ENCODE results near the gene OR1G1. TPM values are rescaled to one million over a fixed set of nuclear protein-coding genes. Genes with fewer than 3 reads are reported as not detected.
"Not testable (repeated sequence)": the region's sequence is repeated elsewhere in the genome, so short reads cannot be mapped to it uniquely, and the experiment has no call there.

OR1G1 gene
- not detected for total RNA-seq
- long read RNA-seq = 0 reads

DNA sequence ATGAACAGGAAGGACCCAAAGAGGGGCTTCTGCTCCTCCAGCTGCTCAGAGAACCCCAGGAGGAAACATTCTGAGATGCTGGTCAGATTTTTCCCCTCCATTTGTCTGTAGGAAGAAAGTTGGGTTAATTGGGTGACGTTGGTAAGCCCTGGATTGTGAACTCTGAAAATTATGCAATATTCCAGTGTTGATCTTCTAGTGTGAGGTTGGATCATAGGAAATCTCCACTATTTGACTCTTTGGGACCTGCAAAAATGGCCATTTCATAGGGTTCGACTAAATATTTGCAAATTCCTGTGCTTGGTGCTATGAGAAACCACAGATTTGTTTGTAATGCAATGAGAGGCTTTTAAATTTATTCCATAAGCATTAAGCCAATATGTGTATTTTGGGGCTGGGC lies at the start of gene OR1G1:
TSS of gene OR1G1 (minus strand) at position 101 of the 400 bp plus-strand sequence. CDS start at position 101, 0 bp downstream.
- DNase-seq (ENCODE audit: low spot score) = no peak

DNA sequence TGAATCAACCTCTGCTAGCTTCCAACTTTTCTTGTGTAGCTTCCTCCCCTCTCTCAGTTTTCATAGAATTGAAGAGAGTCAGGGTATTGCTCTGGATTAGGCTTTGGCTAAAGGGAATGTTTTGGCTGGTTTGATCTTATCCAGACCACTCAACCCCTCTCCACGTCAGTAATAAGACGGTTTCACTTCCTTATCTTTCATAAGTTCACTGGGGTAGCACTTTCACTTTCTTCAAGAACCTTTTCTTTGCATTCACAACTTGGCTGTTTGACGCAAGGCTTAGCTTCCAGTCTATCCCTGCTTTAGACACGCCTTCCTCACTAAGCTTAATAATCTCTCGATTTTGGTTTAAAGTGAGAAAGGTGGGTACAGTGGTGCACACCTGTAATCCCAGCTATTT lies 40.2 kb upstream of the OR1G1 start:
- no peak for DNase-seq (ENCODE audit: low spot score)

DNA sequence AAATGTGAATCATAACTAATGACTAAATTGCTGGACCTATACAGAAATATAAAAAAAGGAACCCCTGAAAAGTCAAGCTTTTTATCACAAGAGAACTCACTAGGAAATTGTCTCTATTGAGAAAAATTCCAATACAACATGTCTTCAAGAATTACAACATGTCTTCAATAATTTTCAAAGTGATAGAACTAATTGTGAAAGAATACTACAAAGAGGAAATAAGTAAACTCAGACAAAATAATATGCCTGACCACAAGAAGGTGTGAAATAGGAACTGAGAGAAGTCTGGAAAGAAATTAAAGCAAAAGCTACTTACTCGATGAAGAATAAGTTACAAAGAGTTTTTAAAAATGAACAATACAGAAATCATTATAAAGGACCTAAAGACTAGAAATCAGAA lies 29.9 kb upstream of the OR1G1 start:
- no peak for DNase-seq (ENCODE audit: low spot score)

DNA sequence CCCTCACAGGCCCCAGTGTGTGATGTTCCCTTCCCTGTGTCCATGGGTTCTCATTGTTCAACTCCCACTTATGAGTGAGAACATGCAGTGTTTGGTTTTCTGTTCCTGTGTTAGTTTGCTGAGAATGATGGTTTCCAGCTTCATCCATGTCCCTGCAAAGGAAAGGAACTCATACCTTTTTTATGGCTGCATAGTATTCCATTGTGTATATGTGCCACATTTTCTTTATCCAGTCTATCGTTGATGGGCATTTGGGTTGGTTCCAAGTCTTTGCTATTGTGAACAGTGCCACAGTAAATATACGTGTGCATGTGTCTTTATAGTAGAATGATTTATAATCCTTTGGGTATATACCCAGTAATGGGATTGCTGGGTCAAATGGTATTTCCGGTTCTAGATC lies 10.1 kb upstream of the OR1G1 start:
- DNase-seq (ENCODE audit: low spot score) = not testable (repeated sequence)

- DNase-seq (ENCODE audit: low spot score) = no peak
Observed at GRCh38 chr17:3104322-3104721, 23.0 kb downstream of the OR1G1 start, which contains the start of gene OR1D2. Gene OR1D2, minus strand, starts transcription at chr17:3104422. Its CDS starts 11,426 bp downstream, at chr17:3092996.

Other genes starting within 250 kb of the OR1G1 start
- gene OR1D5, start 63.9 kb downstream of the OR1G1 start, total RNA-seq = not detected
- not detected for gene OR1D2, start 23.1 kb downstream of the OR1G1 start, total RNA-seq
- gene OR1A2, start 70.0 kb upstream of the OR1G1 start, total RNA-seq = not detected
- gene OR1A1, start 80.1 kb upstream of the OR1G1 start, total RNA-seq = not detected
- gene OR3A1, start 170.8 kb upstream of the OR1G1 start, total RNA-seq = not detected

Data from mesenteric fat pad (tissue), 1 donor.